T-helper 1 cell treated with Interleukin-12 subunit alpha and Interleukin-12 subunit beta and Interleukin-4 antibody, amounts not matched to agents 30 μg/mL and 1 μg/mL, for 36 hours (primary cell): ENCODE data around the gene XPR1.

Experiments used
- H3K27ac Mint-ChIP-seq: one replicate; pipeline ENCODE4 v1.8.0; 2021; ENCODE audit warnings: mild to moderate bottlenecking, mixed read lengths
- H3K27me3 Mint-ChIP-seq: one replicate; pipeline ENCODE4 v1.8.0; 2021; ENCODE audit warnings: low read depth, mixed read lengths
- H3K36me3 Mint-ChIP-seq: one replicate; pipeline ENCODE4 v1.8.0; 2021; ENCODE audit warnings: low read depth, mixed read lengths
- H3K4me1 Mint-ChIP-seq: one replicate; pipeline ENCODE4 v1.8.0; 2021; ENCODE audit warnings: low read depth, mixed read lengths
- H3K4me3 Mint-ChIP-seq: one replicate; pipeline ENCODE4 v1.8.0; 2021; ENCODE audit warnings: mild to moderate bottlenecking, moderate library complexity, mixed read lengths
- H3K9me3 Mint-ChIP-seq: one replicate; pipeline ENCODE4 v1.8.0; 2021; ENCODE audit warnings: mixed read lengths

XPR1 gene

GRCh38 chr1:180911640-180912191 is 279.9 kb downstream of the XPR1 start:
- Mint-ChIP-seq H3K27ac (no peak overlapping the region), H3K27me3 (peaks cover 33% of the 10 kb centered on the region), H3K9me3 (no peaks in the 10 kb centered on the region), H3K4me1 (peaks cover 17% of the 10 kb centered on the region), H3K36me3 (no peaks in the 10 kb centered on the region), H3K4me3 (peak overlapping the region; percentile 42)

- H3K4me3 Mint-ChIP-seq: peak overlapping the region; percentile 42
These were observed 280.5 kb downstream of the XPR1 start for GRCh38 chr1:180912211-180912800.

GRCh38 chr1:180912801-180913565 is 281.2 kb downstream of the XPR1 start, which contains the start of gene KIAA1614:
Gene KIAA1614, plus strand, starts transcription at chr1:180912897. Its CDS starts 347 bp downstream, at chr1:180913244.
- Mint-ChIP-seq H3K4me3 (peak within 1 kb of the TSS; percentile 42), H3K4me1 (peaks cover 17% of the 10 kb centered on the region), H3K27me3 (peaks cover 38% of the 10 kb centered on the region)

More at GRCh38 chr1:180912211-180912800, 280.5 kb downstream of the XPR1 start:
- H3K9me3 Mint-ChIP-seq: no peaks in the 10 kb centered on the region
- H3K27ac Mint-ChIP-seq: no peak overlapping the region
- peaks cover 33% of the 10 kb centered on the region for H3K27me3 Mint-ChIP-seq
- H3K36me3 Mint-ChIP-seq: no peaks in the 10 kb centered on the region
- H3K4me1 Mint-ChIP-seq: peaks cover 17% of the 10 kb centered on the region

GRCh38 chr1:180915426-180915965 is 283.7 kb downstream of the XPR1 start:
- Mint-ChIP-seq H3K27ac (no peak overlapping the region), H3K27me3 (peaks cover 38% of the 10 kb centered on the region), H3K4me1 (peaks cover 4% of the 10 kb centered on the region)

More at GRCh38 chr1:180912801-180913565, 281.2 kb downstream of the XPR1 start, which contains the start of gene KIAA1614:
- no peak within 1 kb of the TSS for H3K27ac Mint-ChIP-seq
- H3K36me3 Mint-ChIP-seq: no peaks in the 10 kb centered on the region
- no peaks in the 10 kb centered on the region for H3K9me3 Mint-ChIP-seq

GRCh38 chr1:180916012-180916770 is 284.4 kb downstream of the XPR1 start:
- no peak overlapping the region for H3K4me3 Mint-ChIP-seq
- no peak overlapping the region for H3K27ac Mint-ChIP-seq
- H3K27me3 Mint-ChIP-seq: peaks cover 37% of the 10 kb centered on the region
- peaks cover 4% of the 10 kb centered on the region for H3K4me1 Mint-ChIP-seq
- no peaks in the 10 kb centered on the region for H3K36me3 Mint-ChIP-seq
- no peaks in the 10 kb centered on the region for H3K9me3 Mint-ChIP-seq

More at GRCh38 chr1:180915426-180915965, 283.7 kb downstream of the XPR1 start:
- Mint-ChIP-seq H3K9me3 (no peaks in the 10 kb centered on the region), H3K4me3 (no peak overlapping the region), H3K36me3 (no peaks in the 10 kb centered on the region)

GRCh38 chr1:180916771-180917170 is 284.9 kb downstream of the XPR1 start:
- Mint-ChIP-seq H3K4me3 (no peak overlapping the region), H3K36me3 (no peaks in the 10 kb centered on the region), H3K4me1 (peaks cover 2% of the 10 kb centered on the region), H3K9me3 (no peaks in the 10 kb centered on the region), H3K27me3 (peaks cover 31% of the 10 kb centered on the region), H3K27ac (no peak overlapping the region)

- no peaks in the 10 kb centered on the region for H3K9me3 Mint-ChIP-seq
- no peak overlapping the region for H3K4me3 Mint-ChIP-seq
These were observed 285.7 kb downstream of the XPR1 start for GRCh38 chr1:180917306-180918065.

GRCh38 chr1:180918519-180918918 is 286.7 kb downstream of the XPR1 start:
- H3K27ac Mint-ChIP-seq: no peak overlapping the region
- H3K4me3 Mint-ChIP-seq: no peak overlapping the region
- no peaks in the 10 kb centered on the region for H3K4me1 Mint-ChIP-seq
- no peaks in the 10 kb centered on the region for H3K36me3 Mint-ChIP-seq
- peaks cover 24% of the 10 kb centered on the region for H3K27me3 Mint-ChIP-seq
- no peaks in the 10 kb centered on the region for H3K9me3 Mint-ChIP-seq

More at GRCh38 chr1:180917306-180918065, 285.7 kb downstream of the XPR1 start:
- peaks cover 27% of the 10 kb centered on the region for H3K27me3 Mint-ChIP-seq
- H3K36me3 Mint-ChIP-seq: no peaks in the 10 kb centered on the region
- no peaks in the 10 kb centered on the region for H3K4me1 Mint-ChIP-seq
- H3K27ac Mint-ChIP-seq: no peak overlapping the region

GRCh38 chr1:180919183-180919700 is 287.4 kb downstream of the XPR1 start:
- Mint-ChIP-seq H3K36me3 (no peaks in the 10 kb centered on the region), H3K4me1 (no peaks in the 10 kb centered on the region), H3K4me3 (no peak overlapping the region), H3K27ac (no peak overlapping the region), H3K9me3 (no peaks in the 10 kb centered on the region), H3K27me3 (peaks cover 23% of the 10 kb centered on the region)

- no peak overlapping the region for H3K27ac Mint-ChIP-seq
- H3K9me3 Mint-ChIP-seq: no peaks in the 10 kb centered on the region
- no peaks in the 10 kb centered on the region for H3K36me3 Mint-ChIP-seq
- no peak overlapping the region for H3K4me3 Mint-ChIP-seq
- no peaks in the 10 kb centered on the region for H3K4me1 Mint-ChIP-seq
- peaks cover 18% of the 10 kb centered on the region for H3K27me3 Mint-ChIP-seq
These were observed 288.4 kb downstream of the XPR1 start for GRCh38 chr1:180920193-180920592.

GRCh38 chr1:180920702-180921101 is 288.9 kb downstream of the XPR1 start:
- H3K4me3 Mint-ChIP-seq: no peak overlapping the region
- H3K27ac Mint-ChIP-seq: no peak overlapping the region
- no peaks in the 10 kb centered on the region for H3K36me3 Mint-ChIP-seq
- no peaks in the 10 kb centered on the region for H3K4me1 Mint-ChIP-seq
- peaks cover 13% of the 10 kb centered on the region for H3K27me3 Mint-ChIP-seq
- H3K9me3 Mint-ChIP-seq: no peaks in the 10 kb centered on the region

GRCh38 chr1:180921386-180921785 is 289.6 kb downstream of the XPR1 start:
- H3K36me3 Mint-ChIP-seq: no peaks in the 10 kb centered on the region
- H3K27ac Mint-ChIP-seq: no peak overlapping the region
- H3K27me3 Mint-ChIP-seq: peaks cover 12% of the 10 kb centered on the region
- no peak overlapping the region for H3K4me3 Mint-ChIP-seq
- H3K9me3 Mint-ChIP-seq: no peaks in the 10 kb centered on the region
- no peaks in the 10 kb centered on the region for H3K4me1 Mint-ChIP-seq

- Mint-ChIP-seq H3K27me3 (peaks cover 12% of the 10 kb centered on the region), H3K4me1 (no peaks in the 10 kb centered on the region), H3K9me3 (no peaks in the 10 kb centered on the region), H3K36me3 (no peaks in the 10 kb centered on the region), H3K4me3 (no peak overlapping the region), H3K27ac (no peak overlapping the region)
These were observed 290.2 kb downstream of the XPR1 start for GRCh38 chr1:180921891-180922630.
